Stimulated activated CD4-positive, alpha-beta T cell treated with anti-CD3 and anti-CD28 coated beads, TNF-alpha, amount 100 ng/mL, for 48 hours (primary cell): ENCODE measurements around the gene NRCAM.

Source experiments
- DNase-seq, 3 donors: peaks; one replicate each; pipeline ENCODE4 v3.0.0-alpha.2; 2020; ENCODE audit warnings: low read depth in 3 of 3

The NRCAM gene

DNA sequence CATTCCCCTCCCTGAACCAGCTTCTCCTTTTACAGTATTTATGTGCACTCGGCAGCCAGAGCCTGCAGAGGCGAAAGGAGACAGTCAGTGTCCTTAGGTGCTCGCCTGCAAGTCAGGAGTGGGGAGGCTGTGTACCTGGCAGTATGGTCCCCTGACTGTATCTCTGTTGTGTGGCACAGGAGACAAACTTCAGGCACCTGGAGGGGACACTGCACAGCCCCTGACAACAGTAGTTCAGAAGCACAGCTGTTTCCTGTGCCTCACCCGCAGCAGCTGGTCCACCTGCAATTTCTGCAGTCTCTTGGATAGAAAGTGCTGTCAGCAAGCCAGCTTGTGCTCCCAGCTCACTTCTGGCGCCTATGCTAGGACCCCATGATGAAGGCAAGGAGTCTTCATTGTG lies 252.7 kb downstream of the NRCAM start:
- no peak for DNase-seq

DNA sequence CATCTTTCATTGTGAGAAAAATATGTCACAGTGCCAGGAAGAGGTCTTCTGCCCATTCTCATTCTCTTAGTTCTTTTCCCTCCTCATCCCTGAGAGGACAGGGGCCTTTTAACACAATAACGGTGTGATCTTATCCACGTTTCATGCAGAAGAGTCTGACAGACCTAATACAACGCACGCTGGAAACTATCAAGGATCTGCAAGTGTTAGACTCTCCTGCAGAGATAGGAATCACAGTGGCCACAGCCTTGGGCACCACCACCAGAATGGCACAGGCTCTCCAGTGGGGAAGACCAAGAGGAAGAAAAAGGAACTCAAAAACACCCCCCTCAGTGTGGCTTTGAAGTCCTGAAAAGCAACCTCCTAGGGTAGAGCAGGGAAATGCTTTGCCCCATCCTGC lies 253.5 kb downstream of the NRCAM start:
- no peak for DNase-seq

DNA sequence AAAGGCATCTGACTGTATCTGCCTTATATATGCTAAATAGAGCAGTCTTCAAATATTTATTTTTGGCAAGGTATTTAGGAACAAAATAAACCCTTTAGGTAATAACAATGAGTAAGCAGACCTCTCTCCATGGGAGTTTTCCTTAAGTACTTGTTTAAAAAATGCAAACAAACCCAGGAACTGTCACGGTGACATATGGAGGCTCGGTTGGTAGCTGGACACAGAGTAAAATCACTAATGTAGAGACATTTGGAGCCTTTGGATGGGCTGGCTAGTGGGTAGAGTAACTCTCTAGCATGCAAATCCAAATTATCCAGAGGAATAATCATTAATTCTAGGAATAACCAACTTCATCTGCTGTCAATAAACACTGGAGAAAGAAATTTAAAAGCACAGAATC lies 254.5 kb downstream of the NRCAM start:
- DNase-seq, result no peak

DNA sequence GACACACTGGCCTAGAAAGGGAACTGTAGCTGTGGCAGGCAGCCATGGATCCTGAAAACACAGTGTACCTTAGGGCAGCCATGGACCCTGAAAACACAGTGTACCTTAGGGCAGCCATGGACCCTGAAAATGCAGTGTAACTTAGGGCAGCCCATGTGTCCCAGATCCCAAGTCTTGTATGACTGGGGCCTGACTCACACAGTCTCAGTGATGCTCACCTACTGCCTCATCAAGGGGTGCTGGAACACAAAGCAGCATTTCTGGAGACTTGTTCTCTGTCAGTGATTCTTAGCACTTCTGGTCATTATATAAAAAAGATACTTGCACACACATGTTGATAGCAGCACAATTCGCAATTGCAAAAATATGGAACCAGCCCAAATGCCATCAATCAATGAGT lies 255.9 kb downstream of the NRCAM start:
- no peak for DNase-seq

DNA sequence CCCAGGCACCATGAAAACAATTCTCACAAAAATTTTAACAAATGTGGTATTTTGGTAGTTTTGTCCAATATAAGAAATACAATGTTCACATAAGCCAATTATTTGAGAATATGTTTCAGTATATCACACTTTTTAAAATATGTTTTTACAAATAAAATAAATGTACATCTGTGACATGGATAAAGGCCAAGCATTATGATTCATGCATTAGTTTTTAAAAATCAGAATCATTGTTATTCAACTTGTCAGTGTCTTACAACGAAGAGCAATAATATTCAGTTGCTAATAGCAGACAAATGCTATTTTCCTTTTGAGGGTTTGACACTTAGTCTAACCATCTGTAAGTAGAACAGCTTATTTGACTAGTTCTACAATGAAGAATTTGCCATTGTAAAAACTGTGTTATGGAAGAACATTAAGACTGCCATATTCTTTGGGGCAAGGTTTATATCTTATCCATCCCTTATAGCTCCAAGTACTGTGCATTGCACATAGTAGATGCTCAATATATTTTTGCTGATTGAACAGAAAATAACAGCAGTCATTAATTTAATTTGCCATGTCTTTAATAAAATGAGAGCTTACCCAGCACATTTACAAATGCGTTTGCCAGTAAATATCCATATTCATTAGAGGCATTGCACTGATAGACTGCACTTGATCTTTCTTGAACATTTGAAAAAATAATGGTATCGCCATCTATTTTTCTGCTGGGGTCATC lies 258.7 kb downstream of the NRCAM start:
- no peak for DNase-seq

DNA sequence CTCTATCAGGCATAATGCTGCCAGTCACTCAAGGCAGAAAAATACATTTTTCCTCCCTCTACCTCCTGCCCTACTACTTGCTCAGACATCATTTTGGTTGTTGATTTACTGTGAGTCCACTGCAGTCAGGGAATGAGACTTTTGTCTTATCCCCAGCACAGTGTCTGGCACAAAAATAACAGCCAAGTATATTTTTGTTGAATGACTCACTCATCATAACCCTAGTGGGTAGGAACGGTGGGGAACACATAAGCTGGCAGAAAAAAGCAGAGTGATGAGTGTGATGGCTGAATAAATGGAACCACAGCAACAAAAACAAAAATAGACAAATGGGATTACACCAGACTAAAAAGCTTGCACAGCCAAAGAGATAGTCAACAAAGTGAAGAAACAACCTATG lies 260.2 kb downstream of the NRCAM start:
- DNase-seq, result no peak

DNA sequence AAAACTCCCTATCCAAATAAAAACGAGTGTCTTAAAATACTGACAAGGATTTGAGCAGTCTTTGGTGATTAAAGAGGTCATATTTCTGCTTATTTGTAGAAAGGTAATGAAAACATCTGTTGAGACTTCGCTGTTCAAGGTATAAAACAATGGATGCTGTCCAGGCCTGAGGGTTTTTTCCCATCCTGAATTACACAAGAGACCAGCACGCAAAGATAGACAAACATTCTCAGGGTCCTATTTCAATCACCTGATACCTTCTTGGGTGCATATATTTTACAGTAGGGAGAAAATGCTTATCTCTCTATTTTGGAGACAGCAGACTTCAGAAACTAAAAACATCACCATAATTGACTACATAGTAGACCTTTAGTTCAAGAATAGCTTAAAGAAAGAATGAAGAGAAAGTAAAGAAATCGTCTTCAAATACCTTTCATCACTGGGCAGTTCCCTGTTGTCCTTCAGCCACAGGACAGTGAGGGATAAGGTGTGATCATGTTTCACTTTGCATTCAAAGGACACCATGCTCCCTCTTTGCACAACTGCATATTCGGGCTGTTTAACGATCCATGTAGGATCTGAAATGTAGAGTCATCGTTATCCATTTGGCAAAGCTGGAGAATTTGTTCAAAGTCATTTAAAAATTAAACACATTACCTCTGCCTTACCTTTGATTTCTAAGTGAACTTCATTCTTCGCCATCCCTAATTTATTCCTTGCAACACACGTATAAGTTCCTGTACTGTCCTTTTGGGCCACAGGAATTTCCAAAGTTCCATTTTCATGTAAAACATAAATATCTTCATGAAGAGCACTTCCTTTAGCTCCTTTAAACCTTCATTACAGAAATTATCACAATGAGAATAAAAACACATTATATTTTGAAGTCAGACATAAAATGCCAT lies 262.4 kb downstream of the NRCAM start:
- no peak for DNase-seq

DNA sequence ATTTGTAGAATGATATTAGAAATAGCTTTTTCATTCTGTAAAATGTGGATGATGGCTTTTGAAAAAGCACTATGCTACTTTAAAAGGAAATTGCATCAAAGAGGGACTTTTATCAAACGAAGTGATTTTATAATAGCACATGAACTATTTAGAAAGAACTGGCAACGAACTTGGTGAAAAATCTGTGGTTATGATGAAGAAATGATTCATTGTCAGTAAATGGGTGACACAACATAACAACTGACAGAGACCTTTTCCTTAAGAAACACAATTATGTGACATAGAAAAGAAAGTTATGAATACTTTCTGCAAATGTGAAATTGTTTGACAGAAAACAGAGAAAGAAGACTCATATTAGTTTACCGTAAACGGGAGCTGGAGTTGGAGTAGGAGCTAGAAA lies 265.3 kb downstream of the NRCAM start:
- DNase-seq, result no peak

DNA sequence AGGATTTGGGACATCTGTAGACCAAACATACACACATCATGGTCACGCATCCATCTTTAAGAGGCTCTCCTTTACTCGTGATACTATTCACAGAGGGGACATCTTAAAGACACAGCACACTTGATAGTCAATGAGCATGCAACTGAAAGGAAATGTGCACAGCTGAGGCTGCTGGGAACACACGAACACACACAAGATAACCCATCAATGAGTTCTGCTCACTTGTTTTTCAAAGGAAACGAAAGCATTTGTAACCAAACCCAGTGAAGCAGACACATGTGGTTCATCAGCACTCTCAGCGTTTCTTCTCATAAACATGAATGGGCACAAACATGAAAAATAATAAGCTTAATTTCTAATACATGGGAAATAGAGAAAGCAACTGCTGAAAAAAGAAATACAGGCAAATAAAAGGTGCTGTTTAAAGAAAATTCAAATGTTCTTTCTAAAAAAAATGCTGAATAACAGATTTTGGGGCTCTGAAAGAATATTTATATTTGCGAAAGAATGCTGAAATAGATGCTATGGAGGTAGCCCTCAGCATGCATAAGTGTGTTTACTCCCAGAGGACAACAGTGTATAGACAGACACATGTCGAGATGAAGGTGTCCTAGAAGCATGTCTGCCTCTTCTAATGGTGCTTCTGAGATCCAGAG lies 266.4 kb downstream of the NRCAM start:
- no peak for DNase-seq

DNA sequence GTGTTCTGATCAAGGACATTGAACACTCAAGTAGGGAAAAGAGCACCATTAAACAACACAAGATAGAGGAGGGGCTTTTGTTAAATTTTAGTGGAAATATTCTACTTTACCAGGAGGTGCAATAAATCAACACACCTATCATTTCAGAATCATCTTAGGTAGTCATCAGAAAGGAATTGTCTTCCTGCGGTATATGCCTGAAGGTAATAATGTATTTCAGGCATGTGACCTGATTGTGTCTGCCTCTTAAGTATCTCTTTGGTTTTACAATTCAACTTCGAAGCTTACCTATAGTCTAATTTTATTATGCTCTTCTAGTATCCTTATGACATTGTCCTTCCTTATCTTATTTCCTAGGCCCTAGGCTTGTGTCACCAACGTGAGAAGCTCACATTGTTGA lies 267.5 kb downstream of the NRCAM start:
- no peak for DNase-seq

DNA sequence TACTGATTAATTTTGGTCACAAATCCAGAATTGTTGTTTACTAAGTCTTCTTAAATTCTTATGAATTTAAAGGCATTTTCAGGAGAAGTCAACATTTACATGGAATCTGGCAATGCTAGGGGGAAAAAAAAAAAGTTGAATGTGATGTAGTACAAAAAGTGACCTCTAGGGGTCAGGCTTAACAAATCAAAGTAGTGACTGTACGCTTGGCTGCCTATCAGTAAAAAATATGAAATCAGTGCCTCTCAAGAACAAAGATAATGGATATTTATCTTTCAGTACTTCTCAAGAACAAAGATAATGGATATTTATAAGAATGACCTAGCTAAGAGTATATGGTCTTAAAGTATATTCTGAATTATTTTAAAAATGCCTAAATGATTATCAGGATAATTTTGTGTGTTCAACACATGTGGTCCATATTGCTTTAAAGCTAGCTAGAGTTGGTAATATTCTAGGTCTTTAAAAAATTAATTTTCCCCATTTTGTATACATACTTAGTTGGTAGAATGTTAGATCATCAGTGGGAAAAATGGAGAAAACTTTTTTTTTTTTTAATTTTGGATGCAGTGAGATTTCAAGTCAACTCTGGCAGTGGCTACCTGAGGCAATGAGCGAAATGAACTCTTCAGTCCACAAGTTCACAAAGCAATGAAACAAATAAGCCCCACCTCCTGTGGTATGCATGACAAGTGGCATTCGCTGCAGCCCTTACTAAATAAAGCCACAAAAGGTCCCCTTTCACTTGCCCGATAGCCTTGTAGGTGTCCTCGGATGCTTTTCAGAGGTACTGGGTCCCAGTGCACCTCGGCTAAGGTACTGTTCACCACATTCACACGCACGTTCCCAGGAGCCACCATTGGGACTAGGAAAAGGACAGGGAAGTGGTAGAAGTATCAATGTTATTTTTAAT lies 274.9 kb downstream of the NRCAM start:
- DNase-seq, result no peak

DNA sequence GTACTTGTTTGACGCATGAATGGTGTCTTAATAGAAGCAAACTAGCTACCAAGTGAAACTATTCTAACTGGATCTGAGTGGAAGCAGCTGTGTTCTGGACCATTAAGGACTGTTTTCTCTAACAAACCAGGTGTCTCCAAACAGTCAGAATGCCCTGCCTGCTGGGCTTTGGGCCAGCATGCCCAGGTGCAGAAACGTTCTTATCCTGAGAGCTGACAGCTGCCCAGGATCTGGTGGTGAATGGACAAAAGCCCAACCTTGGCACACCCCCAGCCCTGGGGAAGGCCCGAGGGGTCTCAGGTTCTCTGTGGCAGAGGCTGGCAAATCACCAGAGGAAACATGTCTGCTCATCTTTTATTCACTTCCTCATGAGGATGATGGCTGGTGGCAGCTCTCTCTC lies 277.8 kb downstream of the NRCAM start:
- DNase-seq, result no peak

DNA sequence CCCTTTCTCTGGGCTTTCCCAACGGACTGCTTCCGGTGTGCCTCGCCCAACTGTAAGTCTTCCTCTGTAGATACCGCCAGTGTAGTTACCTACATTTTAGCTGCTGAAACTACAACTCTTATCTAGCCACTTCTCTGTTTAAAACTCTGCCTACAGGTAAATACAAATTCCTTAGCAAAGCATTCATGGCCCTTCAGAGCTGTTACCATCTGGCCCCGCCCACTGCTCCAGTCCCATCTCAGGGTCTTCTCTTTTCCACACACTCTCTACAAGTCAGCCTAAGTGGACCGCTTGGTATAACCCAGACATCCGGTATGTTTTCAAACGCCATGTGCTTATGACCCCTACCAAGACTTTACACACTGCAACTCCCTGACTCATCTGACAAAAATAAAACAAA lies 285.1 kb downstream of the NRCAM start:
- no peak for DNase-seq

DNA sequence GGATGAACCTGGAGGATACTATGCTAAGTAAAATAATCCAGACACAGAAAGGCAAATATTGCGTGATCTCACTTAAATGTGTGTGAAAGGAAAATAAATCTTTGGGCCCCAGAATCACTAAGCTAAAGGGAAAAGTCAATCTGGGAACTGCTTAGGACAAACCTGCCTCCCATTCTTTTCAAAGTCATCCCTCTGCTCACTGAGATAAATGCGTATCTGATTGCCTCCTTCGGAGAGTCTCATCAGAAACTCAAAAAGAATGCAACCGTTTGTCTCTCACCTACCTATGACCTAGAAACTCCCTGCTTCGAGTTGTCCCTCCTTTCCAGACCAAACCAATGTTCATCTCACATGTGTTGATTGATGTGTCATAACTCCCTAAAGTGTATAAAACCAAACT lies 286.0 kb downstream of the NRCAM start:
- no peak for DNase-seq

DNA sequence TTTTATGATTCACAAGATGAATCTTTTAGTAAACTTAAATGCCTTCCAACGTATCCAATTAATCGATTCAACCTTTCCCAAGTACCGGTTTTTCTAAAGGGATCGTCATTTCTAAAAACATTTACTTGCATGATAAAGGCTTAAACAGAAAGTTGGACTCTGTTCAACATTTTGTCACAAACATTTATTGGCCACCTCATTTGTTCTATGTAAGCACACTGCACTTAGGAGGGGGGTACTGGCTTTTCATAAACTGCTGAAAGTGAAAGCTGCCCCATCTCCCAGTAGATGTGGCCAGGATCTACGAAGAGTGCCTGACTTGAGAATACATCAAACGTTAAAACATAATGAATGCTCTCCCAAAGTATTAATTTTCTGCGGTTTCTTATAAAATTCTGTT lies 288.8 kb downstream of the NRCAM start:
- DNase-seq, result no peak

DNA sequence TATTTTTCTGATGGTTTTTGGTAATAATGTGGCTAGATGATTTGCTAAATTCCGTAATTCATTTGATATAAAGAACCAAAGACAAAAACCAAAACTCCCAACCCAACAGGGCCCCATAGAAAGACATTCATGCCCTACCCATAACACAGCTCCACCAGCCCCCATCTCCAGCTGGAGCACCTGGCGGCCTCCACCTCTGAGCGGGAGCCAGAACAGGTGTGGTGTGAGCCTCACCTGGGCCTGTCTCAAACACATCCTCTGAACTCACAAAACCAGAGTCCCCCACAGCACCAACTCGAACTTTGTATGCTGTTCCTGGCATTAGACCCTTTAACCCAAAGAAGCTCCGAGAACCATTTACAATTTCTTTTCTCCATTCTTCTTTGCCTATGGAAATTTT lies 289.5 kb downstream of the NRCAM start:
- no peak for DNase-seq

DNA sequence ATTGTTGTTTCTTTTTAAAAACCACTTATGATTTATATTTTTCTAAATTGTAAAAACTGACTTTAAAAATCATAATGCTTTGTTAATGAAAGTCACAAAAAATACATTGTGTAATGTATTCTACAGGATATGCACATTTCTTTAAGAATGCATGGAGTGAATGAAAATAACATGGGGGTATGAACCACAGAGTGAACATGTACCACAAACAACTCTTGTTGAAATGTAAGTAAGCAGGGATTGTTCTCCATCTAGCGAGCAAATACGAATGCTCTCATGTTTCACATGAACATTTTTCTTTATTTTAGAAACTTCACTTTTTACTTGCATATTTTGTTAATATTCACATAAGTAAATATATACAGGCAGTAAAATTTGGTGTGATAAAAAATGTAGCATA lies 290.5 kb downstream of the NRCAM start:
- no peak for DNase-seq

DNA sequence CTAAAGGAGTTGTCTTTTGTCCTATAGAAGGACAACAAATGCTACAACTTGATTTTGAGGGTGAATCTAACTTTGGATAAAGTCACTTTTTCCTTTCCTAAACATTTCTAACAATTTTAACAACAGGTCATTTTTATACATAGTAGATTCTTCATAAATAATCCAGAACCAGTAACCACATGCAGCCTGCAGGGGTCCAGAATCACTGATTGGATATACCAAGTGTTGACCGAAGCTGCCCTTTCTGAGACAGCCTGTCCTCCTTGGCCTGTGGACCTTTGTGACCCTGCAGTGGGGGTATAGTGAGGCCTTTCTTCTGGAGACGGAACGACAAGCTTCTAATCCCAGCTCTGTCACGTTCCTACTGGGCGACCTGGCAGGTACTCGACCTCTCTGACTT lies 291.3 kb downstream of the NRCAM start:
- DNase-seq, result no peak

DNA sequence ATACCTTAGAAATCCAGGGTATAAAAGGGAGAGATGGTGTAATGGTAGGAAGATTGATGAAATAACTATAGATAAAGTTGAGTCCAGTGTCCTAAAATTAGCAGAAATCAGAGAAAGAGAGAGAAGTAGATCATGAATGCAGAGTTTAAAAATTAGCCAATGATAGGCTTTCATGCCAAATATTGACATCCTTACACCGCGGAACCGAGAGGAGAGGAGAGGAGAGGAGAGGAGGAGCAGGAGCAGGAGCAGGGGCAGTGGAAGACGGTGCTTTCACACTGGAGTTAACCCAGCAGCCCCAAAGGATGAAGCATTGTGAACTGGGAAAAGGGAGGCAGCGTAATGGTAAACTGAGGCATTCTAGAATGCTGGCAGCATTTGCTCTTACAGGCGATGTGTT lies 291.9 kb downstream of the NRCAM start:
- DNase-seq, result no peak

DNA sequence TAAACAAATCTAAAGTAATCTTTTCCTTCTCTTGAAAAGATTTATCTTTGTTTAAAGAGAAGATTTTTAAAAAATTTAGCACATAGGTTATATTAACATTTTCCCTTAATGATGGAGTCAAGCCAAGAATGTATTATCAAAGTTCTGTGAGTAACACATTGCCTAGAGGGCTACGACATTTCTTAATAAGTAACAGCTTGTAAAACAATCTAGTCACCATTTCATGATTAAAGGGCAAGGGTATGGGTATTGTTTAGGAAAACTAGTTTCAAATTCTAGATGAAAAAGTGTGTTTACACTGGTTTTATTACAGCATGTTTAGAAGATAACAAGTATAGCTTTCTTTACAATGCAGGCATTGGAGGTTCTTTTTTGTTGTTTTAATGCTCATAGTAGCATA lies 297.5 kb downstream of the NRCAM start:
- DNase-seq, result no peak

DNA sequence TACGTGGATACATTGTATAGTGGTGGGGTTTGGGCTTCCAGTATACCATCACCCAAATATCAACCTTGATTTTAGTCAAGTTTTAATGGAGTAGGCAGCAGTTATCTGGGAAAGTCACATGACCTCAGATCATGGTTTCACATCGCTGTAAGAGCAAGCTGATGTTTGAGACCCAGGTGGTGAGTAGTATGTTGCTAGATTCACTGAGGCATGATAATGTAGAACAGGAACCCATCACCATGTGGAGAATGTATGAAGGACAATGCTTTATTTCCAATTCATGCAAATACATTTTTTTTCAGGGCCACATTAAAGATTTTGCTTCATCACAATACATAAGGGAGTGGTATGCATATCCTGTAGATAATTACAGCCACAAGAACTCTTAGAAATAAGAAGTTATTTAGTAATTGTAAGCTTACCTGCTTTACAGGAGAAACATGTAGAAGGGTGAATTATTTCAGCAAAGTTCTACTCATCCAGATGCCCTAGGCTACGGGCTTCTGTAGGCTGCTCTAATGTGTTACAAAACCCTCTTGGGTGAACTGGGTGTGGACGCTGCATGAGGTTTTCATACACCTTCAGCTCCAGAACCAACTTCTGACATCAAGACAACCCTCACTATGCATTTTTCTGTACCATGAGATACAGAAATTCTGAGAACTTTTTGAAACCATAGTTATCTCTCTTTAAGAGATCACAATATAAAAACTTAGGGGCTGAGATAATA lies 298.5 kb downstream of the NRCAM start:
- no peak for DNase-seq
